HepG2 (cell line): ENCODE data around the gene NOXO1. TPM values are rescaled to one million over a fixed set of nuclear protein-coding genes. Genes with fewer than 3 reads are reported as not detected.
A peak's percentile ranks its signal among the peaks of the same experiment; 100 is the strongest.

Experiments used
- ATF7-NPFF ChIP-seq: sonication (generic); formaldehyde crosslinking; IDR thresholded peaks from 2 replicates; pipeline ENCODE4 v1.8.1; 2023; ENCODE audit warnings: mild to moderate bottlenecking, low read depth, missing genetic modification reagents, moderate library complexity
- BHLHE40 ChIP-seq: IDR thresholded peaks from 2 replicates; pipeline ENCODE4 v1.6.1; 2011; ENCODE audit warnings: low read length, improper control_type of control experiment
- GABPB1 ChIP-seq: IDR thresholded peaks from 2 replicates; pipeline ENCODE4 v1.6.1; 2016; ENCODE audit warnings: mild to moderate bottlenecking, missing genetic modification reagents, moderate library complexity, missing compliant biosample characterization
- KAT7 ChIP-seq: IDR thresholded peaks from 2 replicates; pipeline ENCODE4 v1.6.1; 2018; ENCODE audit warnings: borderline replicate concordance, missing compliant biosample characterization
- KDM2A ChIP-seq: sonication (generic); formaldehyde crosslinking; IDR thresholded peaks from 2 replicates; pipeline ENCODE4 v1.4.0; 2020; ENCODE audit warnings: low read depth, missing genetic modification reagents, borderline replicate concordance
- KDM5A ChIP-seq: fragments of 200-600 bp; sonication (generic); IDR thresholded peaks from 2 replicates; pipeline ENCODE4 v1.7.0; 2018; ENCODE audit warnings: antibody characterized with exemption, mild to moderate bottlenecking, low read length, borderline replicate concordance
- KLF16 ChIP-seq, 2 experiments: sonication (generic) in 1 of 2; formaldehyde crosslinking in 1 of 2; IDR thresholded peaks; 2 replicates each; pipeline versions ENCODE4 v1.6.1 to v1.8.0; 2016 to 2023; ENCODE audit warnings: missing genetic modification reagents in 2 of 2, missing compliant biosample characterization in 1 of 2
- KLF6 ChIP-seq: IDR thresholded peaks from 2 replicates; pipeline ENCODE4 v1.8.0; 2016; ENCODE audit warnings: missing biosample characterization, missing genetic modification reagents
- KMT2A ChIP-seq: sonication (generic); formaldehyde crosslinking; IDR thresholded peaks from 2 replicates; pipeline ENCODE4 v1.4.0; 2020; ENCODE audit warnings: missing genetic modification reagents
- MBD4 ChIP-seq: IDR thresholded peaks from 2 replicates; pipeline ENCODE4 v1.6.1; 2012; ENCODE audit warnings: low read length, inconsistent platforms, borderline replicate concordance
- MNT ChIP-seq: fragments of 450-650 bp; IDR thresholded peaks from 2 replicates; pipeline ENCODE4 v1.6.1; 2016
- MTA1 ChIP-seq: sonication (generic); formaldehyde crosslinking; IDR thresholded peaks from 2 replicates; pipeline ENCODE4 v1.4.0; 2020; ENCODE audit warnings: missing genetic modification reagents, mild to moderate bottlenecking, borderline replicate concordance
- MTA3 ChIP-seq: sonication (generic); formaldehyde crosslinking; IDR thresholded peaks from 2 replicates; pipeline ENCODE4 v1.4.0; 2020; ENCODE audit warnings: missing genetic modification reagents
- TBX2 ChIP-seq: sonication (generic); formaldehyde crosslinking; IDR thresholded peaks from 2 replicates; pipeline ENCODE4 v1.5.0; 2020; ENCODE audit warnings: missing genetic modification reagents, mild to moderate bottlenecking, borderline replicate concordance
- ZBTB25 ChIP-seq: IDR thresholded peaks from 2 replicates; pipeline ENCODE4 v1.6.1; 2018; ENCODE audit warnings: missing genetic modification reagents
- ZBTB39 ChIP-seq: sonication (generic); formaldehyde crosslinking; IDR thresholded peaks from 2 replicates; pipeline ENCODE4 v1.5.0; 2020; ENCODE audit warnings: missing genetic modification reagents
- ZBTB8A ChIP-seq: sonication (generic); formaldehyde crosslinking; IDR thresholded peaks from 2 replicates; pipeline ENCODE4 v1.4.0; 2020; ENCODE audit warnings: mild to moderate bottlenecking, low read depth, missing genetic modification reagents, borderline replicate concordance
- ZNF160 ChIP-seq: sonication (generic); formaldehyde crosslinking; IDR thresholded peaks from 2 replicates; pipeline ENCODE4 v1.8.0; 2022; ENCODE audit warnings: mild to moderate bottlenecking, inconsistent platforms, missing genetic modification reagents
- ZNF335 ChIP-seq: sonication (generic); formaldehyde crosslinking; IDR thresholded peaks from 2 replicates; pipeline ENCODE4 v1.4.0; 2020; ENCODE audit warnings: missing genetic modification reagents
- ZNF552 ChIP-seq: sonication (generic); formaldehyde crosslinking; IDR thresholded peaks from 2 replicates; pipeline ENCODE4 v1.9.0; 2022; ENCODE audit warnings: missing genetic modification reagents, mild to moderate bottlenecking, borderline replicate concordance
- ZNF607 ChIP-seq: sonication (generic); formaldehyde crosslinking; IDR thresholded peaks from 2 replicates; pipeline ENCODE4 v1.5.1; 2020; ENCODE audit warnings: missing genetic modification reagents, mild to moderate bottlenecking, borderline replicate concordance
- ZNF704 ChIP-seq: sonication (generic); formaldehyde crosslinking; IDR thresholded peaks from 2 replicates; pipeline ENCODE4 v1.8.1; 2023; ENCODE audit warnings: mild to moderate bottlenecking, inconsistent platforms, moderate library complexity, missing genetic modification reagents, borderline replicate concordance
- ZNF891 ChIP-seq: sonication (generic); formaldehyde crosslinking; IDR thresholded peaks from 2 replicates; pipeline ENCODE4 v1.5.0; 2020; ENCODE audit warnings: mild to moderate bottlenecking, missing genetic modification reagents
- ZSCAN12 ChIP-seq: sonication (generic); formaldehyde crosslinking; IDR thresholded peaks from 2 replicates; pipeline ENCODE4 v1.9.0; 2021; ENCODE audit warnings: mild to moderate bottlenecking, missing genetic modification reagents
- polyA plus RNA-seq, 8 experiments: library from polyadenylated mRNA; depleted of rRNA in 3 of 8; stranded (reverse) in 7 of 8; unstranded in 1 of 8; fragments of >200 nt; fragmentation: Illumina TruSeq in 4 of 8; extraction: Trizol in 4 of 8; gene quantifications; 2 replicates each; pipeline versions ENCODE4 v1.2.1 to v1.2.3, GENCODE V29; 2011 to 2016; ENCODE audit warnings: low read depth in 4 of 8, missing spikeins in 1 of 8, mixed read lengths in 1 of 8; ENCODE audit not compliant: insufficient read depth in 1 of 8
- total RNA-seq, 5 experiments: library from RNA; depleted of rRNA; stranded (reverse); fragments of >200 nt; fragmentation: Illumina TruSeq; extraction: Trizol; gene quantifications; 2 replicates each; pipeline ENCODE4 v1.2.3, GENCODE V29; 2016; ENCODE audit warnings: low read depth in 1 of 5

The NOXO1 gene
- total and polyA plus RNA-seq, 2 of the 13 experiments (the other 11 are each of a cell fraction or from before 2014, with no cell fraction given) = 0.69 to 1.4 TPM

- TF ChIP-seq TBX2 (peak; percentile 55), ZNF891 (peak; percentile 23; the same call in 1 of the 2 replicates), GABPB1 (CRISPR knock-in tag) (0 out of 2 replicates have a peak, but pooled peaks have one; percentile 7), BHLHE40 (peak; percentile 88), ZNF607 (CRISPR knock-in tag) (0 out of 2 replicates have a peak, but pooled peaks have one; percentile 31), MTA1 (CRISPR knock-in tag) (no peak), MNT (no peak), KLF16 (CRISPR knock-in tag; IDR thresholded peaks at IDR 0.05) (peak in 1 of 2 experiments; percentile 8; a peak in 2 of 4 replicates), MBD4 (no peak), ZNF704 (CRISPR knock-in tag) (no peak), ZBTB8A (no peak), KLF6 (CRISPR knock-in tag) (peak; percentile 23; the same call in 1 of the 2 replicates), KDM5A (no peak), ZBTB39 (no peak), ZNF335 (CRISPR knock-in tag) (no peak), ZNF160 (CRISPR knock-in tag) (no peak; the same call in 1 of the 2 replicates), KDM2A (CRISPR knock-in tag) (peak; percentile 22; the same call in 1 of the 2 replicates), KMT2A (CRISPR knock-in tag) (no peak), ZNF552 (CRISPR knock-in tag) (peak; percentile 56; the same call in 1 of the 2 replicates), KAT7 (CRISPR knock-in tag) (peak; percentile 39; the same call in 1 of the 2 replicates), ATF7-NPFF (CRISPR knock-in tag) (no peak), MTA3 (CRISPR knock-in tag) (no peak), ZSCAN12 (no peak), ZBTB25 (no peak)
Measured at GRCh38 chr16:1941162-1942046, 39.9 kb downstream of the NOXO1 start (continued).
